ENCODE results near the gene GADD45B. TPM values are rescaled to one million over a fixed set of nuclear protein-coding genes. Genes with fewer than 3 reads are reported as not detected.

GADD45B gene
- total RNA-seq, 1 experiment from 2014 or later = 23.8 TPM

DNA sequence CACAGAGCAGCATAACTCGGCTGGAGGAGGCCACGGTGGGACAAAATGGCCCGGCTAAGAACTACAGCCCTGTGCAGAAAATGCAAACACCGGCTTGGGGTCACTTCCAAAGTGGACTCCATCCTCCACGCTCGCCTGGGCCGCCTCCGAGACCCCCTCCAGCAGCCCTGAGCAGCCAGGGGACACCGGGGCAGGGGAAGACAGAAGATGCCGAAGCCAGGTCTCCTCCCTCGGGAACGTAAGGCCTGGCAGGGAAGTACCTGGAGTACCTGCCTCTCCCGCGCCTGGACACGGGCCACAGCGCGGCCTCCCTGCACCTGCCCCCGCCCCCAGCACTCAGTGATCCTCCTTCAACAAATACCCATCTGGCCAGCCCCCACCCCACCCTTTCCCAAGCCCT, 24.2 kb upstream of the GADD45B start:
- Mint-ChIP-seq H3K4me3 (ENCODE audit: unreplicated experiment) (no peak overlapping the region), H3K27ac (ENCODE audit: unreplicated experiment) (no peak overlapping the region), H3K36me3 (ENCODE audit: insufficient read depth, unreplicated experiment) (peaks cover 21% of the 10 kb centered on the region), H3K27me3 (ENCODE audit: insufficient read depth, unreplicated experiment) (no peaks in the 10 kb centered on the region), H3K4me1 (ENCODE audit: low read depth, unreplicated experiment) (no peaks in the 10 kb centered on the region), H3K9me3 (ENCODE audit: unreplicated experiment) (no peaks in the 10 kb centered on the region)
- TF ChIP-seq CTCF (IDR thresholded peaks at IDR 0.05; ENCODE audit: insufficient read depth in 1 of 2, low read depth in 1 of 2, low read length in 1 of 2, severe bottlenecking in 1 of 2, unreplicated experiment in 1 of 2) = no peak
- intact Hi-C loops (cut with micrococcal nuclease; ENCODE audit: unreplicated experiment) = no loop called here
- no peak overlapping the region for H3K4me3 ChIP-seq (ENCODE audit: low read depth, low read length)
- BruUV-seq (replicated peaks) = no TSS peak
- ChIA-PET CTCF (no interaction called here), POLR2A (no interaction called here)
- H3K4me1 ChIP-seq = peaks cover 5% of the 10 kb centered on the region; the same call in 1 of the 2 replicates
- DNase-seq = no peak
- H3K36me3 ChIP-seq (ENCODE audit: control insufficient read depth, insufficient read depth, low read length) = no peaks in the 10 kb centered on the region
- no peaks in the 10 kb centered on the region for H3K27me3 ChIP-seq (replicated peaks; ENCODE audit: control insufficient read depth, insufficient read depth, low read length)
- no peaks in the 10 kb centered on the region for H3K9me3 ChIP-seq

- no peak for TF ChIP-seq CTCF (IDR thresholded peaks at IDR 0.05; ENCODE audit: insufficient read depth in 1 of 2, low read depth in 1 of 2, low read length in 1 of 2, severe bottlenecking in 1 of 2, unreplicated experiment in 1 of 2)
- intact Hi-C loops (cut with micrococcal nuclease; ENCODE audit: unreplicated experiment) = no loop called here
- POLR2A ChIA-PET = no interaction called here
- no peak overlapping the region for H3K27ac Mint-ChIP-seq (ENCODE audit: unreplicated experiment)
- H3K4me3 ChIP-seq (ENCODE audit: low read depth, low read length) = no peak overlapping the region
- no peaks in the 10 kb centered on the region for H3K9me3 ChIP-seq
- H3K4me1 ChIP-seq = peaks cover 5% of the 10 kb centered on the region; the same call in 1 of the 2 replicates
- H3K4me1 Mint-ChIP-seq (ENCODE audit: low read depth, unreplicated experiment) = no peaks in the 10 kb centered on the region
- no peaks in the 10 kb centered on the region for H3K9me3 Mint-ChIP-seq (ENCODE audit: unreplicated experiment)
- no TSS peak for BruUV-seq (replicated peaks)
- CTCF ChIA-PET = interaction anchor here (0.7 kb wide), 1 partner anchor 217 kb away, joined by 3 read pairs; no protein-coding TSS in a partner anchor
- H3K36me3 ChIP-seq (ENCODE audit: control insufficient read depth, insufficient read depth, low read length) = no peaks in the 10 kb centered on the region
- DNase-seq = no peak
- no peaks in the 10 kb centered on the region for H3K27me3 ChIP-seq (replicated peaks; ENCODE audit: control insufficient read depth, insufficient read depth, low read length)
- H3K36me3 Mint-ChIP-seq (ENCODE audit: insufficient read depth, unreplicated experiment) = peaks cover 14% of the 10 kb centered on the region
- H3K27me3 Mint-ChIP-seq (ENCODE audit: insufficient read depth, unreplicated experiment) = no peaks in the 10 kb centered on the region
- no peak overlapping the region for H3K4me3 Mint-ChIP-seq (ENCODE audit: unreplicated experiment)
These were observed 22.4 kb upstream of the GADD45B start for GRCh38 chr19:2453431-2454025.

- Mint-ChIP-seq H3K4me1 (ENCODE audit: low read depth, unreplicated experiment) (no peaks in the 10 kb centered on the region), H3K4me3 (ENCODE audit: unreplicated experiment) (peak overlapping the region; percentile 69), H3K27ac (ENCODE audit: unreplicated experiment) (peak overlapping the region; percentile 74), H3K36me3 (ENCODE audit: insufficient read depth, unreplicated experiment) (peaks cover 14% of the 10 kb centered on the region), H3K9me3 (ENCODE audit: unreplicated experiment) (no peaks in the 10 kb centered on the region), H3K27me3 (ENCODE audit: insufficient read depth, unreplicated experiment) (no peaks in the 10 kb centered on the region)
- POLR2A ChIA-PET = no interaction called here
- Histone ChIP-seq H3K27me3 (replicated peaks; ENCODE audit: control insufficient read depth, insufficient read depth, low read length) (no peaks in the 10 kb centered on the region), H3K4me3 (ENCODE audit: low read depth, low read length) (no peak overlapping the region), H3K9me3 (no peaks in the 10 kb centered on the region), H3K4me1 (peaks cover 5% of the 10 kb centered on the region; the same call in 1 of the 2 replicates), H3K36me3 (ENCODE audit: control insufficient read depth, insufficient read depth, low read length) (no peaks in the 10 kb centered on the region)
- TF ChIP-seq CTCF (IDR thresholded peaks at IDR 0.05; ENCODE audit: insufficient read depth in 1 of 2, low read depth in 1 of 2, low read length in 1 of 2, severe bottlenecking in 1 of 2, unreplicated experiment in 1 of 2) = no peak
- DNase-seq = no peak
- intact Hi-C loops (cut with micrococcal nuclease; ENCODE audit: unreplicated experiment) = no loop called here
- BruUV-seq (replicated peaks) = TSS peak; percentile 10
- CTCF ChIA-PET = interaction anchor here (0.7 kb wide), 1 partner anchor 503 kb away, joined by 4 read pairs; no protein-coding TSS in a partner anchor
These were observed 21.5 kb upstream of the GADD45B start for GRCh38 chr19:2454199-2454961.

Data from Caco-2 (cell line).